Stimulated activated CD8-positive, alpha-beta memory T cell treated with anti-CD3 and anti-CD28 coated beads, Interleukin-12 subunit alpha, Interleukin-12 subunit beta, amount 100 ng/mL, for 24 hours (primary cell): ENCODE data around the gene XPO1.
"Not testable (repeated sequence)": the region's sequence is repeated elsewhere in the genome, so short reads cannot be mapped to it uniquely, and the experiment has no call there.

Experiments
- DNase-seq: peaks from one replicate; pipeline ENCODE4 v3.0.0-alpha.2; 2020; ENCODE audit errors: extremely low read depth

XPO1 gene

DNA sequence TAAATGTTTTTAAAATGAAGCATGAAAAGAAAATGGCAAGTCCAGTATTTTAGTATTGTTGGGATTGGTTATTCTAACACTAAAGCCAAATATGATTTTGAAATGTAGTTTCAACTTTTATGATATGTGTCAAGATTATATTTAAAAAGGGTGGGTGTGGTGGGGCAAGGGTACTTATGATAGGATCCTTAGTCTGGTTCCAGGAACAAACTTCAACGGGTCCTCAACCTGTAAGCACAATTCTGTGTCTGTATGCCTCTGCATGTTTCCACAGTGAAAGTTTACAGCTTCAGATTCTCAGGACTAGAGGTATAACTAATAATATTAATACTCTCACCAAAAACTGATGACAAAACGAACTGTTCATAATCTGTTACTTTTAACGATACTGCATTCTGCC lies 73.1 kb downstream of the XPO1 start:
- no peak for DNase-seq

- DNase-seq, result no peak
These were observed 74.2 kb downstream of the XPO1 start for GRCh38 chr2:61463769-61464475.

GRCh38 chr2:61461404-61461803 lies 76.8 kb downstream of the XPO1 start:
- no peak for DNase-seq

DNA sequence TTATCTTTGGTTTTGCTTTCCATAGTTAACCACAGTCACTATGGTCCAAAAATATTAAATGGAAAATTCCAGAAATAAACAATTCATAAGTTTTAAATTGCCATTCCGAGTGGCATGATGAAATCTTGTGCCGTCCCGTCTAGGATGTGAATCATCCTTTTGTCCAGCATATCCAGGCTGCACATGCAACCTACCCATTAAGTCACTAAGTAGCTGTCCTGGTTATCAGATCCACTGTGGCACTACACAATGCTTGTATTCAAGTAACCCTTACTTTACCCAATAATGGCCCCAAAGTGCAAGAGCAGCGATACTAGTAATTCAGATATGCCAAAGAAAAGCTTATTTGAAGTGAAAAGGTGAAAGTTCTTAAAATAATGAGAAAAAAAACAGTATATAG lies 78.0 kb downstream of the XPO1 start:
- no peak for DNase-seq

- no peak for DNase-seq
These were observed 81.3 kb downstream of the XPO1 start for GRCh38 chr2:61456746-61457420.

- no peak for DNase-seq
These were observed 81.9 kb downstream of the XPO1 start for GRCh38 chr2:61456070-61456745.

- DNase-seq, result not testable (repeated sequence)
These were observed 83.2 kb downstream of the XPO1 start for GRCh38 chr2:61454972-61455371.

- DNase-seq, result no peak
These were observed 83.8 kb downstream of the XPO1 start for GRCh38 chr2:61454383-61454782.

GRCh38 chr2:61452392-61452791 lies 85.8 kb downstream of the XPO1 start:
- no peak for DNase-seq

- DNase-seq, result no peak
These were observed 87.0 kb downstream of the XPO1 start for GRCh38 chr2:61451178-61451577.

GRCh38 chr2:61450144-61450543 lies 88.0 kb downstream of the XPO1 start:
- no peak for DNase-seq

DNA sequence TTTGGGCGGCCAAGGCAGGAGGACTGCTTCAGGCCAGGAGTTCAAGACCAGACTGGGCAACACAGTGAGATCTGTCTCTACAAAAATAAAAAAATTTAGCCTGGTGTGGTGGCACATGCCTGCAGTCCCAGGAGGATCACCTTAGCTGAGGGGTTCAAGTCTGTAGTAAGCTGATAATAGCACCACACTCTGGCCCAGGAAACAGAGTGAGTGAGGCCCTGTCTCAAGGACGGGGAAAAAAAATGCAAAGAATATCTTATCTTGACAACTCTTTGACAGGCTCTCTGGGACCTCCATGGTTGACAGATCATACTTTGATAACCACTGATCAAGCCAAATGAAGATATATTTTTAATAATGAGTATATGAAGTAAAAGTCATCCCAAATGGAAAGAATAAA lies 89.9 kb downstream of the XPO1 start:
- DNase-seq, result no peak

- not testable (repeated sequence) for DNase-seq
These were observed 91.2 kb downstream of the XPO1 start for GRCh38 chr2:61446971-61447370.

DNA sequence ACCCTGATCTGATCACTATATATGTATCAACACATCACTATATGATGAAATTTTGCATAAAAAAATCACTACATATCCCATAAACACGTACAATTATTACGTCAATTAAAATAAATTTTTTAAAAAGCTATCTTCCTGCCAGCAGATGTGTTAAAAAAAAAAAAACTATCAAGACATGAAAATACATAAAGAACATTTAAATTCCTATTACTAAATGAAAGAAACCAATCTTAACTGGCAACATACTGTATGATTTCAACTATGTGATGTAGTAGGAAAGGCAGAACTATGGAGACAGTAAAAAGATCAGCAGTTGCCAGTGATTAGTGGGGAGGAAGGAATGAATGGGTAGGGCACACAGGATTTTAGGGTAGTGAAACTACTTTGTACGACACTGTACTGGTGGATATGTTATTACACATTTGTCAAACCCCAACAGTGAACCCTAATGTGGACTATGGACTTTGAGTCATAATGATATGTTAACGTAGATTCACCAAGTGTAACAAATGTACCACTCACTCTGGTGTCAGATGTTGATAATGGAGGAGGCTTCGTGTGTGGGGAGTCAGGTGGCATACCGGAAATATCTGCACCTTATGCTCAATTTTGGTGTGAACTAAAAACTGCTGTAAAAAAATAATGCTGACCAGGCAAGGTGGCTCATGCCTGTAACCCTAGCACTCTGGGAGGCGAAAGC lies 94.7 kb downstream of the XPO1 start:
- DNase-seq, result no peak

DNA sequence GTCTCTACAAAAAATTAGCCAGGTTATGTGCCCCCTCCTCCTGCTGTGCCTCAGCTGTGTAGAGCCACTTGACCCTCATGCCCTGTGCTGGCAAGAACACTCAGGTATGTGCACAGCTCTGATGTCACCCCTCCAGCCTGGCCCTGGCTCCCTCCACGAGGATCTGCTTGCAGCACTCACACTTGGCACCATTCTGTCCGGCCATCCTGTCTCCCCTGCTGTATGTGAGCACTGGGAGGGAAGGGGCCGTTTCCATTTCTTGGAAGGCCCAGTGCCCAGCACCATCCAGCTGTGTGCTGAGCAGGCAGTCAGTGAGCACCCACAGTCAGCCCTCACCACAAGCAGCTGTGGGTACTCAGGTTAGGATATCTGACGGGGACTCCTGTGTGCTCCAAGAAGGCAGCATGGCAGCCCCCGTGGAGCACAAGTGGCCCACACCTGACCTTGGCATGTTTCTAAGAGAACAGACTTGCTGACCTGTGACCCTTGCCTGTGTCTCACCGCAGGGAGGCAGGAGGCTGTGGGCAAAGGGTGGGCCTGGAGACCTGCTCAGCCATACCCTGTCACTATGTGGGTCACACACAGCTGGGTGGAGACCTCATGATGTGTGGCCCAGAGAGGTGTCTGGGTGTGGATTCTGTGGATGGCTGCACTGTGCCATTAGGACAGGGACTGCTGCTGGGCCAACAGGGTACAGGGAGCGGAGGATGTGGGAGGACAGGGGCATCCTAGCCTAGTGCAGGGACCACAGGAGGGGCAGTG lies 98.7 kb downstream of the XPO1 start:
- DNase-seq, result no peak

- no peak for DNase-seq
These were observed 99.5 kb downstream of the XPO1 start for GRCh38 chr2:61438670-61439069.

DNA sequence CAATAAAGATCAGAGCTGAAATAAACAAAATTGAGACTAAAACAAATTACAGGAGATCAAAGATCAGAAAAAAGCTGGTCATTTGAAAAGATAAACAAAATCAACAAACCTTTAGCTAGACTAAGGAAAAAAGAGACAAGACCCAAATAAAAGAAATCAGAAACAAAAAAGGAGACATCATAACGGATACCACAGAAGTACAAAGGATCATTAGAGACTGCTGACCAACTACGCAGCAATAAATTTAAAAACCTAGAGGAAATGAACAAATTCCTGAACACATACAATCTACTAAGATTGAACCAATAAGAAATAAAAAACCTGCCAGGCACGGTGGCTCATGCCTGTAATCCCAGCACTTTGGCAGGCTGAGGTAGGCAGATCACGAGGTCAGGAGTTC lies 101.0 kb downstream of the XPO1 start:
- DNase-seq, result no peak

DNA sequence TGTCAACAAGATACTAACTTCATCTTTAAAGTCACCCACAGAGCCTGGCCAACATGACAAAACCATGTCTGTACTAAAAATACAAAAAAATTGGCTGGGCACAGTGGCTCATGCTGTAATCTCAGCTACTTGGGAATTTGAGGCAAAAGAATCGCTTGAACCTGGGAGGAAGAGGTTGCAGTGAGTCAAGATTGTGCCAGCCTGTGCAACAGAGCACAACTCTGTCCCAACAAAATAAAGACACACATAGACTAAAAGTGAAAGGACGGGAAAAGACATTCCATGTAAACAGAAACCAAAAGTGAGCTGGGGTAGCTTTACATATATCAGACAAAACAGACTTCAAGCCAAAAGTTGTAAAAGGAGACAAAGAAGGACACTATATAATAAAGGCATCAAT lies 102.1 kb downstream of the XPO1 start:
- no peak for DNase-seq

GRCh38 chr2:61435291-61435690 lies 102.9 kb downstream of the XPO1 start:
- no peak for DNase-seq

DNA sequence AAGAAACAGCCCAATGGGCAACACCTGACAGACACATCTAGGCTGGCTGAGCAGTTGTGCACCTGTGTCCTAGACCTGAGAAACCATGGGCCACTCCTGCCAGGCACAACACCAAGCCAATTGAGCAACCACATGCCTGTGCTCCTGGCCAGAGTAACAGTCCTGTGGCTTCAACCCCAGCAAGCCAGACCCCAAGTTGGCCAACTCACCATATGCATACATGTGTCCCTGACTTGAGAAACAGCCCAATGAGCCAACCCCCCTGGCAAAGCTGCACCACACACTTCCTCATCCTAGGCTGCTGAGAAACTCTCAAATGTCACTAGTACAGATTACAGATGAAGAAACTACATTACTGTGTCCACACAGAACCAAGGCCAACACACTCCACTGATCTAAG lies 103.8 kb downstream of the XPO1 start:
- no peak for DNase-seq

GRCh38 chr2:61433606-61434005 lies 104.5 kb downstream of the XPO1 start:
- DNase-seq, result no peak

DNA sequence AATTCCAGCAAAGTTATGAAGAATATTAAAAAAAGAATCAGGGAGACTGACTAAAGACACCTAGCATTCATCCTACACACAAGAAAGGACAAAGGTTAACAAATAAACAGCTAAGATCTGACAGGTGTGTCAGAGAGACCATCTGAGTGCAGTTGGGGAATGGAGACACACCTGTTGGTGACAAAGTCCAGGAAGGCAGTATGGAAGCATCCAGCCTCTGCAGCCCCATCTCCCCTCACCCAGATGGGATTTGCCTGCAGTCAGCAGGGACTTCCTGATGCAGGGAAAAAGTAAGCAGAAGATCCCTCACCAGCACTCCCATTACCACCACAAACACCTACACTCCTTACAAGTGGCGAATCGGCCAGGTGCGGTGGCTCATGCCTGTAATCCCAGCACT lies 105.2 kb downstream of the XPO1 start:
- no peak for DNase-seq
